GM18519 (cell line): ENCODE measurements around the gene ZSCAN26.
"Not testable (repeated sequence)": the region's sequence is repeated elsewhere in the genome, so short reads cannot be mapped to it uniquely, and the experiment has no call there.

Experiments used
- ATAC-seq: cut with Tn5 transposase; IDR thresholded peaks from one replicate; pipeline ENCODE4 v1.9.1; 2021; ENCODE audit warnings: mild to moderate bottlenecking, moderate library complexity; ENCODE audit not compliant: unreplicated experiment, low FRiP score

The ZSCAN26 gene

GRCh38 chr6:28315628-28316027 lies 48.7 kb downstream of the ZSCAN26 start:
- no peak for ATAC-seq

DNA sequence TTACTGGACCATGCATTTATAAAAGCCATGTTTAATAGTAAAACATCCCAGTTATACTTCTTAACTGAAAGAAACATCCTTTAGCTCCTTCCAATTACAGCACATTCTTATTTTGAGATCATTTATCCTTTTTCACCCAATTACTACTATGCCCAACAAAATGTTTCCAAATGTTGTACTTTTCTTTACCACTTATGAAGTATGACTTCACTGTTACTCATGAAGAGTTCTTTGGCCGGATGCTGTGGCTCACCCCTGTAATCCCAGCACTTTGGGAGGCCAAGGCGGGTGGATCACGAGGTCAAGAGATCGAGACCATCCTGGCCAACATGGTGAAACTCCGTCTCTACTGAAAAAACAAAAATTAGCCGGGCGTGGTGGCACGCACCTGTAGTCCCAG lies 50.9 kb downstream of the ZSCAN26 start:
- not testable (repeated sequence) for ATAC-seq

DNA sequence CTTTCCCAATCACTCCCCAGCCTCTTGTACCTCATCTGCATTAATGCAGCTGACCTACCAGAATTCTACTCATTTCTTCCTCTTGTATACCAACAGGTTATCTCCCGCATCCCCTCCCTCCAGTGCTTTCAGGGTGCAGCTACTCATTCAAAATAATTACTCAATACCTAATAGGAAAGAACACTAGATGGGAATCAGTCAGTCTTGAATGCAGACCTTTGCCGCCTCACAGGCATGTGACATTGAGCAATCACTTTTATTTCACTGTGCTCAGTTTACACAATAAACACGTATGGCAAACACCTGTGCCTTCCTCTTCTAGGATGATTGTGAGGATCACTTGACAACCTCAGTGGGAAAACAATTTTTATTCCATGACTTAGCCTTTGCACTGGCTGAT lies 55.7 kb downstream of the ZSCAN26 start:
- no peak for ATAC-seq

DNA sequence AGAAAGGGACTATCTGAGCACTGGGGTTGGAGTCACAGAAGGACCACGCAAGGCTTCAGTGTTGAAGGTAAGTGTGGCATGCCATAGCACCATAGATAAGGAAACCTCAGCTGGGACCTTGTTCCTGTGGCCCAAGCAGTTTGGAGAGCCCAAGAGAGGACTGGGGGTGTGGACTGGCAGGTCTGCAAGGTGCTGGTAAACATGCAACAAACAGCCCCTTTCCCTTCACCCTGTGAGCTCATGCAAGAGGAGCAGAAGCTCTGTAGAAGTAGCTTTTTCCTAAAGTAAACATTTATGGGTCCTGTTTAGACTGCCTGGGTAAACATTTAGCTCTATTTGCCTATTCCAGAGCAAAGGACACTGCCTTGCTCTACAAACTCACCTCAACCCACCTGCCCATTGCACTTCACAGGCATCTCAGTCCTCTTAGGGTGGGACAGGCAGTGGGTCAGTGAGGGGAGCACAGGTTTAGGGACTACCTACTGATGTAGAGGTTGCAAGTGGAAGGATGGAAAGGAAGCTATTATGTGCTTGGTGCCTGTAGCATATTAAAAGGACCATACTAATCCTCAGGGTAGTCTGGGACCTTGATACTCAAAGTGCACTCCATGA lies 57.0 kb downstream of the ZSCAN26 start:
- no peak for ATAC-seq

DNA sequence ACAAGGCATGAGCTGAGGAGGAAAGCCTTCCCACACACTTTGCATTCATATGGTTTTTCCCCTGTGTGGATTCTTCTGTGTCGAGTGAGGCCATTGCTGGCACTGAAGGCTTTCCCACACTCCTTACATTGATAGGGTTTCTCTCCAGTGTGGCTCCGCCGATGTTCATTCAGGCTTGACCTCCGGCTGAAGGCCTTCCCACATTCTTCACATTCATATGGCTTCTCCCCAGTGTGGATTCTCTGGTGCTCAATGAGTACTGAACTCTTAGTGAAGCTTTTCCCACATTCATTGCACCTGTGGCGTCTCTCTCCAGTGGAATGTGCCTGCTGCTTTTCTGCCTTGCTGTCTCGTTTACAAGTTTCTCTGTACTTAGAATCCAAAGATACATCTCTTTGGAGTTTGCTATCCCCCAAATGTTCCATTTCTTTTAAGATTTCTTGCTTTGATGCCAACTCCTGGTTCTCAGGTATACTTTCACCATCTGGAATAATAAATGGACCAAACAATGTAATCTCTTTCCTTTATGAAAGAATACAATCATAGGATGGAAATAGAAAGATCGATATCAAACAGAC lies 59.5 kb downstream of the ZSCAN26 start:
- ATAC-seq = no peak
